SK-N-SH treated with all-trans-retinoic acid at 6 μM for 48 hours (cell line): ENCODE data around the gene RECK.

Source experiments
- ATAC-seq: fragments of 200-7000 bp; cut with Tn5 transposase; 3 replicates; pipeline ENCODE4 v1.9.1; 2020; ENCODE audit warnings: mild to moderate bottlenecking, moderate library complexity
- ARNTL ChIP-seq: fragments of 450-650 bp; formaldehyde crosslinking; IDR thresholded peaks from 2 replicates; pipeline ENCODE4 v1.5.0; 2020; ENCODE audit warnings: low read depth, mild to moderate bottlenecking, moderate library complexity, borderline replicate concordance
- BACH2 ChIP-seq: fragments of 250-450 bp; sonication (Bioruptor Pico); IDR thresholded peaks from 2 replicates; pipeline ENCODE4 v1.9.0; 2021; ENCODE audit warnings: mild to moderate bottlenecking, borderline replicate concordance
- CREB5 ChIP-seq: fragments of 250-450 bp; sonication (Bioruptor Pico); IDR thresholded peaks from 2 replicates; pipeline ENCODE4 v1.5.1; 2020; ENCODE audit warnings: low read depth, mild to moderate bottlenecking, moderate library complexity
- CSDC2 ChIP-seq: fragments of 250-450 bp; sonication (Bioruptor Pico); IDR thresholded peaks from 2 replicates; pipeline ENCODE4 v1.5.0; 2020; ENCODE audit warnings: mild to moderate bottlenecking, moderate library complexity
- ESRRG ChIP-seq: fragments of 250-450 bp; sonication (Bioruptor Pico); IDR thresholded peaks from 2 replicates; pipeline ENCODE4 v1.6.1; 2021; ENCODE audit warnings: mild to moderate bottlenecking
- GLIS3 ChIP-seq: fragments of 250-450 bp; sonication (Bioruptor Pico); IDR thresholded peaks from 2 replicates; pipeline ENCODE4 v1.5.0; 2020; ENCODE audit warnings: mild to moderate bottlenecking, moderate library complexity
- OSR1 ChIP-seq: fragments of 250-450 bp; sonication (Bioruptor Pico); IDR thresholded peaks from 2 replicates; pipeline ENCODE4 v1.8.0; 2022; ENCODE audit warnings: moderate library complexity, mild to moderate bottlenecking, inconsistent platforms
- PATZ1 ChIP-seq: fragments of 250-450 bp; sonication (Bioruptor Pico); IDR thresholded peaks from 2 replicates; pipeline ENCODE4 v1.8.0; 2020; ENCODE audit warnings: mild to moderate bottlenecking, moderate library complexity, borderline replicate concordance
- PPARA ChIP-seq: fragments of 250-450 bp; sonication (Bioruptor Pico); IDR thresholded peaks from 2 replicates; pipeline ENCODE4 v1.5.0; 2020; ENCODE audit warnings: mild to moderate bottlenecking, borderline replicate concordance
- RARB ChIP-seq: fragments of 250-450 bp; sonication (Bioruptor Pico); IDR thresholded peaks from 2 replicates; pipeline ENCODE4 v1.8.0; 2021; ENCODE audit warnings: mild to moderate bottlenecking, moderate library complexity
- SNAI2 ChIP-seq: fragments of 250-450 bp; sonication (Bioruptor Pico); IDR thresholded peaks from 2 replicates; pipeline ENCODE4 v1.5.0; 2020; ENCODE audit warnings: mild to moderate bottlenecking, moderate library complexity
- TCF4 ChIP-seq: fragments of 250-450 bp; sonication (Bioruptor Pico); IDR thresholded peaks from 2 replicates; pipeline ENCODE4 v1.8.0; 2021; ENCODE audit warnings: mild to moderate bottlenecking, moderate library complexity, borderline replicate concordance
- TOX ChIP-seq: fragments of 250-450 bp; sonication (Bioruptor Pico); IDR thresholded peaks from 2 replicates; pipeline ENCODE4 v1.8.0; 2021; ENCODE audit warnings: mild to moderate bottlenecking, moderate library complexity, borderline replicate concordance
- ZFP3 ChIP-seq: fragments of 250-450 bp; sonication (Bioruptor Pico); IDR thresholded peaks from 2 replicates; pipeline ENCODE4 v1.5.0; 2020; ENCODE audit warnings: mild to moderate bottlenecking, moderate library complexity
- ZFP30 ChIP-seq: fragments of 450-650 bp; formaldehyde crosslinking; IDR thresholded peaks from 2 replicates; pipeline ENCODE4 v1.5.0; 2022; ENCODE audit warnings: mild to moderate bottlenecking, moderate library complexity
- ZNF70 ChIP-seq: fragments of 450-650 bp; formaldehyde crosslinking; IDR thresholded peaks from 2 replicates; pipeline ENCODE4 v1.5.0; 2020; ENCODE audit warnings: mild to moderate bottlenecking, moderate library complexity
- ZNF8 ChIP-seq: fragments of 450-650 bp; formaldehyde crosslinking; IDR thresholded peaks from 2 replicates; pipeline ENCODE4 v1.5.0; 2020; ENCODE audit warnings: mild to moderate bottlenecking, moderate library complexity
- TF ChIP-seq, protein P1 (sequence below): fragments of 250-450 bp; sonication (Bioruptor Pico); IDR thresholded peaks from 2 replicates; pipeline ENCODE4 v1.5.1; 2021; ENCODE audit warnings: mild to moderate bottlenecking, moderate library complexity
- TF ChIP-seq, protein P2 (sequence below): fragments of 250-450 bp; sonication (Bioruptor Pico); IDR thresholded peaks from 2 replicates; pipeline ENCODE4 v1.8.0; 2021; ENCODE audit warnings: low read depth, mild to moderate bottlenecking, moderate library complexity, borderline replicate concordance

The RECK gene

DNA sequence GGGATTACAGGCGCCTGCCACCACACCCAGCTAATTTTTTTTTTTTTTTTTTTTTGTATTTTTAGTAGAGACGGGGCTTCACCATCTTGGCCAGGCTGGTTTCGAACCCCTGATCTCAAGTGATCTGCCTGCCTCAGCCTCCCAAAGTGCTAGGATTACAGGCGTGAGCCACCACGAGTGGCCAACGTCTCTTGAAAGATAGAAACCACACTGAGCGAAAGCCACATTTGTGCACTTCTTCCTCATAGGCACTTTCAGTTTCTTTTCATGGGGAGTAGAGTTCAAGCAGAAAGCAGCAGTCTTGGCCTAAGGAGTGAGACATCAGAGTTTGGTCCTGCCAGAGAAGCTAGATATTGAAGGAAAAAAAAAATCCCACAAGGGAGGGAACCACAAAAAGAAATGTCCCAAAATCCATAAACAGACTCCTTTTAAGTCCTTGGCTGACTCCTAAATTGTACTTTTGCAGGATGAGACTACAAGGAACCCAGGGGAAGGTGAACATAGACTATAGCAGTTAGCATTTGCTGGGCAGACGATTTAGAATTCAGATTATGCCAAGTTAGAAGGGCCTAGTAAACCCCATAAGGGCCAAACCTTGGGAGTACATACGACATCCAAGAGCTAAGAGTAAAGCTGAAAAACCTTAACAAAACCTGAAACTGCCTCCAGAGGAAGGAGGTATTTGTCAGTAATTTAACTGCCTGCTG, 55.9 kb downstream of the RECK start:
- ATAC-seq: no peak
- no peak for TF ChIP-seq RARB (CRISPR knock-in tag)
- TF ChIP-seq BACH2 (CRISPR knock-in tag): no peak
- TF ChIP-seq ZFP30: no peak
- no peak for TF ChIP-seq GLIS3 (CRISPR knock-in tag)
- TF ChIP-seq CSDC2 (CRISPR knock-in tag): no peak
- no peak for TF ChIP-seq ZNF8
- no peak for TF ChIP-seq SNAI2 (CRISPR knock-in tag)
- TF ChIP-seq, protein P1, sequence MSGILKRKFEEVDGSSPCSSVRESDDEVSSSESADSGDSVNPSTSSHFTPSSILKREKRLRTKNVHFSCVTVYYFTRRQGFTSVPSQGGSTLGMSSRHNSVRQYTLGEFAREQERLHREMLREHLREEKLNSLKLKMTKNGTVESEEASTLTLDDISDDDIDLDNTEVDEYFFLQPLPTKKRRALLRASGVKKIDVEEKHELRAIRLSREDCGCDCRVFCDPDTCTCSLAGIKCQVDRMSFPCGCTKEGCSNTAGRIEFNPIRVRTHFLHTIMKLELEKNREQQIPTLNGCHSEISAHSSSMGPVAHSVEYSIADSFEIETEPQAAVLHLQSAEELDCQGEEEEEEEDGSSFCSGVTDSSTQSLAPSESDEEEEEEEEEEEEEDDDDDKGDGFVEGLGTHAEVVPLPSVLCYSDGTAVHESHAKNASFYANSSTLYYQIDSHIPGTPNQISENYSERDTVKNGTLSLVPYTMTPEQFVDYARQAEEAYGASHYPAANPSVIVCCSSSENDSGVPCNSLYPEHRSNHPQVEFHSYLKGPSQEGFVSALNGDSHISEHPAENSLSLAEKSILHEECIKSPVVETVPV (CRISPR knock-in tag): no peak
- no peak for TF ChIP-seq OSR1
- TF ChIP-seq ZFP3 (CRISPR knock-in tag): no peak
- no peak for TF ChIP-seq TOX (CRISPR knock-in tag)
- TF ChIP-seq ZNF70 (CRISPR knock-in tag): no peak
- TF ChIP-seq ARNTL: no peak
- TF ChIP-seq CREB5: no peak
- TF ChIP-seq, protein P2, sequence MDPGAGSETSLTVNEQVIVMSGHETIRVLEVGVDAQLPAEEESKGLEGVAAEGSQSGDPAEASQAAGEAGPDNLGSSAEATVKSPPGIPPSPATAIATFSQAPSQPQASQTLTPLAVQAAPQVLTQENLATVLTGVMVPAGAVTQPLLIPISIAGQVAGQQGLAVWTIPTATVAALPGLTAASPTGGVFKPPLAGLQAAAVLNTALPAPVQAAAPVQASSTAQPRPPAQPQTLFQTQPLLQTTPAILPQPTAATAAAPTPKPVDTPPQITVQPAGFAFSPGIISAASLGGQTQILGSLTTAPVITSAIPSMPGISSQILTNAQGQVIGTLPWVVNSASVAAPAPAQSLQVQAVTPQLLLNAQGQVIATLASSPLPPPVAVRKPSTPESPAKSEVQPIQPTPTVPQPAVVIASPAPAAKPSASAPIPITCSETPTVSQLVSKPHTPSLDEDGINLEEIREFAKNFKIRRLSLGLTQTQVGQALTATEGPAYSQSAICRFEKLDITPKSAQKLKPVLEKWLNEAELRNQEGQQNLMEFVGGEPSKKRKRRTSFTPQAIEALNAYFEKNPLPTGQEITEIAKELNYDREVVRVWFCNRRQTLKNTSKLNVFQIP (CRISPR knock-in tag): no peak

DNA sequence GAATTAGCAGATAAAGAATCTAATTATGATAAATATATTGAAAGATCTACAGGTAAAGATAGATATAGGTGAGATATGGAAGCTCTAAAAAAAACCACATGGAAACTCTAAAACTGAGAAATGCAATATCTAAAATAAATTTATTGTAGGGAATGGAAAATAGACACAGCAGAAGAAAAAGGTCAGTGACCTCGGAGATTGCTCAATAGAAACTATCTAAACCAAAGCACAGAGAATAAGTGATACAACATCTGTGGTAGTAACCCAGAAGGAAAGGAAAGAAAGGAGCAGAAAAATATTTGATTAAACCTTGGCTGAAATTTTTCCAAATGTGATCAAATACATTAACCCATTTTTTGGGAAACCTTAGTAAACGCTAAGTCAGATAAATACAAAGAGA, 56.7 kb downstream of the RECK start:
- no peak for TF ChIP-seq TCF4 (CRISPR knock-in tag)
- TF ChIP-seq, protein P1 (CRISPR knock-in tag): no peak
- ATAC-seq: no peak

- no peak for TF ChIP-seq GLIS3 (CRISPR knock-in tag)
- no peak for TF ChIP-seq CREB5
- no peak for TF ChIP-seq PATZ1 (CRISPR knock-in tag)
- TF ChIP-seq ZFP30: no peak
- no peak for TF ChIP-seq ESRRG (CRISPR knock-in tag)
- TF ChIP-seq TOX (CRISPR knock-in tag): no peak
- TF ChIP-seq SNAI2 (CRISPR knock-in tag): no peak
- ATAC-seq: no peak
Measured at GRCh38 chr9:36099718-36100117, 63.0 kb downstream of the RECK start.

DNA sequence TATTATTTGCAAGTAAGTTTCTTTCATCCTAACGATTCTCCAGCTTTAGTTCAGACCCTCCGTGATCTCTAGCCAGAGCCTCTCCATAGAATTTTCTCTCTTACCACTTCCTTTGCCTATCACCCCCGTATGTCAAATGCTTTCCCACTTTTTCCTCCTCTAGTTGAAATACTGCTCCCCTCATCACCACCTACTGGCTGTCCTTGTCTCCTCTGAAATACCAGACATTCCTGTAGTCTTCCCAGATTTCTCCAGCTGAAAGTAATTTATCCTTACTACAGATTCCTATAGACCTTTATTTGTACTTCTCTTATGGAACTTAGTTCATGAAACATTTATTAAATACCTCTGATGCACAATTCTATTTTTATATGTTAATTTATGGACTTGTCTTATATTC, 63.8 kb downstream of the RECK start:
- ATAC-seq: peak; percentile 54
- TF ChIP-seq ZNF70 (CRISPR knock-in tag) (no peak), PPARA (CRISPR knock-in tag) (no peak)
- TF ChIP-seq, all 23 proteins: peak for 0
